GM18505 (cell line): Measurements from ENCODE around the gene UMAD1.

Experiments used
- ATAC-seq: cut with Tn5 transposase; IDR thresholded peaks from one replicate; pipeline ENCODE4 v1.9.1; 2021; ENCODE audit not compliant: unreplicated experiment
- POLR2A ChIP-seq: IDR thresholded peaks from 4 replicates; pipeline ENCODE4 v1.6.1; 2011; ENCODE audit warnings: borderline replicate concordance; ENCODE audit not compliant: insufficient read depth, insufficient read length; ENCODE audit errors: extremely low read depth

Gene UMAD1

DNA sequence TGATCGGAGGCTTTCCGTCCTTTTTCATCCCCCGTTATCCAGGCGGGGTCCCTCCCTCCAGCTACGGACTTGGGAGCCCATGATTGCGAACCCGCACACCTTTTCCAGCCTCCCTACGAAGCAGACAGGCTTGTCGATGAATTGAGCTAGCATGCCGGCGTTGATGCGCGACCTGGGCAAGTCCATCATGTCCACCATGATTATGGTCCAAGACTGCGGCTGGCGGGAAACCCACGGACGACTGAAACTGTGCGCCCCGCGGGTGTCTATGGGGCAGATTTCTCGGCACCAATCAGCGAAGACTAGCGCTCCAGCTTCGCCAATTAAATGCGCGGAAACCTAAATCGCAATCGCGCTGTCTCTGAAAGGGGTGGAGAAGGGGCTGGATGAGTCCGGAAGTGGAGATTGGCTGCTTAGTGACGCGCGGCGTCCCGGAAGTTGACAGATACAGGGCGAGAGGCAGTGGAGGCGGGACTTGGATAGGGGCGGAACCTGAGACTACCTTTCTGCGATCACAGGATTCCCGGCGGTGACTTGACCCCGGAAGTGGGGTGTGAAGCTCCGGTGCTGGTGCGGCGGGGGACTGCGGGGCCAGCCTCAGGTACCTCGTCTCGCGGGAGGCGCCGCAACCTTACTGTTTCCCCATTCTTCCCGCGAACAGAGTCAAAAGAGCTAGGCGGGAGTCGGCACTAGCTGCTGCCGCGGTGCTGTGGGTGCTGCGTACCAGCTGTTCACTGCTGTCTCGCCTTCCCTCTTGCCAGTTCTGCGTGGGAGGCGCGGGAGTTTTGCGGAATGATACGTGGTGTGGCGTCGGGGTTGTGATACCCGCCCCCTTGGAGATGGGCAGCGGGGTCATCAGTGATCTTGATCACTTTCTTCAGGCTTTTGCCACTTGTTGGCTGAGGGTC, at the start of gene UMAD1:
Gene UMAD1, plus strand, starts transcription at position 532 of the 908 bp plus-strand sequence. CDS start 32,620 bp downstream, outside the sequence.
- peak; percentile 97 for ATAC-seq
- TF ChIP-seq POLR2A: peak; percentile 76

DNA sequence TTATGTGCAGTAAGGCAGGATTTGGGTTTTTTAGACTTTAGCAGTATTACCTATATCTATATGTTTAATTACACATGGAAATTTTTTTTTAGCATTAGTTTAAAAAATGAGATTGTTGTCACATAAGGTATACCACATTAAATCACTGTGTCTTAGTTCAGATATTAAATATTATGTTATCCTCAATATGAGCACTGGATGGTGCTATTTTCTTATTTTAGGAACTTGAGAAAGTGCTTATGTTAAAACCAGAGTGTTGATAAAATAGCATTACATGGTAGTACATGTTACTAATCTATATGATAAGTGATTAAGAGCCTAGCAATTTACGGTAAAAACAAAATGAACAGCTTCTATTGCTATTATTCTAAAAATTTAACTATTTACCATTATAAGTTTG, 45.1 kb upstream of the UMAD1 start:
- ATAC-seq: no peak
- TF ChIP-seq POLR2A: no peak

DNA sequence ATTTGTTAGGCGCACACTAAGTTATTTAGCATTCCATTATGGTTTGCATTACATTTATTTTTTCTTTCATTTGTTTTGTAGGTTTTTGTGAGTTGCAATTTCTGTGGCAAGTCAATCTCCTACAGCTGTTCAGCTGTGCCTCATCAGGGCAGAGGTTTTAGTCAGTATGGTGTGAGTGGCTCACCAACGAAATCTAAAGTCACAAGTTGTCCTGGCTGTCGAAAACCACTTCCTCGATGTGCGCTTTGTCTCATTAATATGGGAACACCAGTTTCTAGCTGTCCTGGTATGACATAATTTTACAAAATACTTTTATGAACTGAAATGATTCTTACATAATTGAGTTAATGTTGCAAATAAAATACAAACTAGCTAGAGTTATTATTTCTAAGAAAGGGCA, 44.4 kb upstream of the UMAD1 start:
- no peak for ATAC-seq
- no peak for TF ChIP-seq POLR2A

DNA sequence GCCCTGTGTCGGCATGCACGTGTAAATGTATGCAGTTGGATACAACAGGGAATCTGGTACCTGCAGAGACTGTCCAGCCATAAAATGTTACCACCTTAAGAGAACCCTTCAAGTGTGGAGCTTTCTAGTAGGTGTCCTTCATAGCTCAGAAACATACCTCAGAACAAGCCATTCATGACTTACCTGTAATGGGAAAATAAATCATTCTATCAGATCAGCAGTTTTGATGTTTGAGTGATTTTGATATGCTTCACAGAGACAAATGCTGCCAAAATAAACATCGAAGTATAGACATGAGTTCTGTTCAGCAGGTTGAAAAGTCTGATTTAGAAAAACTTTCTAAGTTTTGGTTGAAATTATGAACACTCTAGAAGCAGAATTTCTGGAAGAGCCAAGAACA, 33.5 kb upstream of the UMAD1 start:
- TF ChIP-seq POLR2A: no peak
- ATAC-seq: no peak

GRCh38 chr7:7609330-7609729, 31.2 kb upstream of the UMAD1 start:
- TF ChIP-seq POLR2A: no peak
- no peak for ATAC-seq

DNA sequence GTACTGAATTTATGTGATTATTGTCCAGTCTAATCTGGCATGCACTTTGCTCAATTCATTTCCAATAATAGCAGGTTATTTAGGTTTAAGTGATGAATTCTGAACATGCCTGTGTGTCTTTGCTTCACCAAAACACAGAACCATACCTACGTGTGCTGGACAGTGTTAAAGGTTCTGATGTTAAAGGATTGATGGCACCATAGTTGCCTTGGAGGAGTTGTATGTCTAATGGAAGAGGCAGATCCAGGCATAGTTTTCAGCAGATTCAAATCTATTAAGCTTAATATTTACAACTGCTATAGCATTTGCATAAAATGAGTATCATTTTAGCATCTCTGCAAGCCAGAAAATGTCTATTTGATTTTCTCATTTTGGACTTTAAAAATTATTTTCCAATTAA, 28.0 kb upstream of the UMAD1 start:
- ATAC-seq: no peak
- no peak for TF ChIP-seq POLR2A

- ATAC-seq: no peak
- TF ChIP-seq POLR2A: no peak
Measured at GRCh38 chr7:7613210-7613609, 27.3 kb upstream of the UMAD1 start.

DNA sequence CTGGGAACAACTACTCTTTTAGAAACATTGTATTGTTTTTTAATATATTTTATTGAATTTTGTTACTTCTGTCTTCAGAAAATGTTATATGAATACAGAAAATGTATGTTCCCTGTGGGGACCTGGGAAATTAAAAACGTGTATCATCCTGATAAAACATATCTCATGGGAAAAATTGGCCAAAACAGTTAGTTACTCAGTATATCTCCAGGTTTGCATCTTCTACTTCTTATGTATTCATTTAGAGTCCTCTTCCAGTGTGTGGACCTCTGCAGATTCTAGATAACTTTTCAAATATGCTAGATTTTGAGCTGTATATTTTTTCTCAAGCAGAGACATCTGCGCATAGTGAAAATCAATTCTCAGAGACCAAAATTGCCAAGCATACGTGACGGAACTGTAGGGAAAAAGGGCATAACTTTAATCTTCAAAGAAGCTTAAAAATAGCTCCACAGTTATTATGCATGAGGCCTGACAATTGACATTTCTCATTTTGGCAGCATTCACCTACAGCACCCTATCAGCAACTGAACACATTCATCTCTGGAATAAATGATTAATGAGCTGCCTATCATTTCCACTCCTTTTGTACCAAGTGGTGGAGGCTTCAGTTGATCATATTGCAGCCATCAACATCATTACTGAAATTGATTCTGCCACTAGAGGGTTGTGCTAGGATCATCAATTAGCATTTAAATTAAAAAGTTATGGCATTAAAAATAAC, 26.4 kb upstream of the UMAD1 start:
- no peak for TF ChIP-seq POLR2A
- ATAC-seq: no peak

GRCh38 chr7:7617550-7617949, 23.0 kb upstream of the UMAD1 start:
- no peak for TF ChIP-seq POLR2A
- ATAC-seq: no peak

DNA sequence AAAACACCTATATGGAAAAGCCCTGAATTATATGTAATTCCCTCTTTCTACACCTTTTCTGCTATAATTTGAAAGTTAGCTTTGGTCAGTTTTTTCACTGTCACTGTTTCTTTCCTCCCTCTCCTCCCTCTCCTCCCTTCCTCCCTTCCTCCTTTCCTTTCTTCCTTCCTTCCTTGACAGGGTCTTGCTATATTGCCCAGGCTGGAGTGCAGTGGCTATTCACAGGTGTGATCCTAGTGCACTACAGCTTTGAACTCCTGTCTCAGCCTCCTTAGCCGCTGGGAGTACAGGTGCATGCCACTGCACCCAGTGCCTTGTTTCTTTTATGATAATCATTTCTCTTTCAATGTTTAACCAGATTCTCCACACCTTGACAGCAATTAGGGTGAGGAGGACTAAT, 22.1 kb upstream of the UMAD1 start:
- no peak for ATAC-seq
- no peak for TF ChIP-seq POLR2A

DNA sequence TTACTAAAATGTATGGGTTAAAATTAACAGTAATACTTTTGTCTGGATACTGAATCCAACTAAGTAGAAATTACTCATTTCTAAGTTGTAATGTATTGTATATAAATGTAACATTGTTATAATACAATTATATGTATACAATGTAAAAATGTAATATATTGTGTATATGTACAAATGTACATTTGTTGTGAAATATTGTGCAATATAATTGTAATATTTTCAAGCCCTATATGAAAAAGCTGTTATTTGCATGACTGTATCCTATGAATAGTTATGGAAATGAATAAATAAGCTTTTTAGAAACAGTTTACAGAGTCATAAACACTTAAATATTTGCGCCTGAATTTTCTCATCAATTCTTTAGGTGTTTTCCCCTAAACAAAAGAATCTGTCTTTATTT, 20.3 kb upstream of the UMAD1 start:
- TF ChIP-seq POLR2A: no peak
- no peak for ATAC-seq

- no peak for TF ChIP-seq POLR2A
- no peak for ATAC-seq
Measured at GRCh38 chr7:7620644-7621210, 19.8 kb upstream of the UMAD1 start.

- ATAC-seq: no peak
Measured at GRCh38 chr7:7628476-7628875, 12.1 kb upstream of the UMAD1 start.

GRCh38 chr7:7630626-7631329, 9.8 kb upstream of the UMAD1 start:
- no peak for TF ChIP-seq POLR2A
- ATAC-seq: no peak

More at GRCh38 chr7:7628476-7628875, 12.1 kb upstream of the UMAD1 start:
- TF ChIP-seq POLR2A: no peak

DNA sequence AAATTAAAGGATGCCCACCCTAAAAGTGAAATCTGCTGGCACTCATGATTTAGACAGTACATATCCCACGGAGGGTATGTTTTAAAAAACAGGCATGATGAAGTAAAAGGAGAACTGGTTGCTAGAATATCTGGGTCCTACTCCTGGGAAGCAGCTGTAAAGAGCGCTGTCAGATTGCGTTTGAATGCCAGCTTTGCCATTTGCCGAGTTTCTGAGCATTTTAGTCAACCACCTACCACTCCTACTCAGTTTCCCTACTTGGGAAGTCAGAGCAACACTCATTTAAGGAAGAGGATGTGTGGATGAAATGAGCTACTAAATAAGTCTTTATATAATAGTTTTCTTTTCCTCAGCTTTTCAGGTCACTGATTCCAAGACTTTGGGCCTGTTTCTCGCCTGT, 1.1 kb upstream of the UMAD1 start:
- TF ChIP-seq POLR2A: no peak
- no peak for ATAC-seq
